HPDE6-E6E7 (cell line): Measurements from ENCODE around the gene AFDN.
A peak's percentile ranks its signal among the peaks of the same experiment; 100 is the strongest.

Experiments
- DNase-seq: peaks from one replicate; pipeline ENCODE4 v3.0.0; 2011; ENCODE audit warnings: missing footprints; ENCODE audit errors: extremely low spot score

The AFDN gene, protein sequence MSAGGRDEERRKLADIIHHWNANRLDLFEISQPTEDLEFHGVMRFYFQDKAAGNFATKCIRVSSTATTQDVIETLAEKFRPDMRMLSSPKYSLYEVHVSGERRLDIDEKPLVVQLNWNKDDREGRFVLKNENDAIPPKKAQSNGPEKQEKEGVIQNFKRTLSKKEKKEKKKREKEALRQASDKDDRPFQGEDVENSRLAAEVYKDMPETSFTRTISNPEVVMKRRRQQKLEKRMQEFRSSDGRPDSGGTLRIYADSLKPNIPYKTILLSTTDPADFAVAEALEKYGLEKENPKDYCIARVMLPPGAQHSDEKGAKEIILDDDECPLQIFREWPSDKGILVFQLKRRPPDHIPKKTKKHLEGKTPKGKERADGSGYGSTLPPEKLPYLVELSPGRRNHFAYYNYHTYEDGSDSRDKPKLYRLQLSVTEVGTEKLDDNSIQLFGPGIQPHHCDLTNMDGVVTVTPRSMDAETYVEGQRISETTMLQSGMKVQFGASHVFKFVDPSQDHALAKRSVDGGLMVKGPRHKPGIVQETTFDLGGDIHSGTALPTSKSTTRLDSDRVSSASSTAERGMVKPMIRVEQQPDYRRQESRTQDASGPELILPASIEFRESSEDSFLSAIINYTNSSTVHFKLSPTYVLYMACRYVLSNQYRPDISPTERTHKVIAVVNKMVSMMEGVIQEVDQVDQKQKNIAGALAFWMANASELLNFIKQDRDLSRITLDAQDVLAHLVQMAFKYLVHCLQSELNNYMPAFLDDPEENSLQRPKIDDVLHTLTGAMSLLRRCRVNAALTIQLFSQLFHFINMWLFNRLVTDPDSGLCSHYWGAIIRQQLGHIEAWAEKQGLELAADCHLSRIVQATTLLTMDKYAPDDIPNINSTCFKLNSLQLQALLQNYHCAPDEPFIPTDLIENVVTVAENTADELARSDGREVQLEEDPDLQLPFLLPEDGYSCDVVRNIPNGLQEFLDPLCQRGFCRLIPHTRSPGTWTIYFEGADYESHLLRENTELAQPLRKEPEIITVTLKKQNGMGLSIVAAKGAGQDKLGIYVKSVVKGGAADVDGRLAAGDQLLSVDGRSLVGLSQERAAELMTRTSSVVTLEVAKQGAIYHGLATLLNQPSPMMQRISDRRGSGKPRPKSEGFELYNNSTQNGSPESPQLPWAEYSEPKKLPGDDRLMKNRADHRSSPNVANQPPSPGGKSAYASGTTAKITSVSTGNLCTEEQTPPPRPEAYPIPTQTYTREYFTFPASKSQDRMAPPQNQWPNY (N-terminal part only)

DNA sequence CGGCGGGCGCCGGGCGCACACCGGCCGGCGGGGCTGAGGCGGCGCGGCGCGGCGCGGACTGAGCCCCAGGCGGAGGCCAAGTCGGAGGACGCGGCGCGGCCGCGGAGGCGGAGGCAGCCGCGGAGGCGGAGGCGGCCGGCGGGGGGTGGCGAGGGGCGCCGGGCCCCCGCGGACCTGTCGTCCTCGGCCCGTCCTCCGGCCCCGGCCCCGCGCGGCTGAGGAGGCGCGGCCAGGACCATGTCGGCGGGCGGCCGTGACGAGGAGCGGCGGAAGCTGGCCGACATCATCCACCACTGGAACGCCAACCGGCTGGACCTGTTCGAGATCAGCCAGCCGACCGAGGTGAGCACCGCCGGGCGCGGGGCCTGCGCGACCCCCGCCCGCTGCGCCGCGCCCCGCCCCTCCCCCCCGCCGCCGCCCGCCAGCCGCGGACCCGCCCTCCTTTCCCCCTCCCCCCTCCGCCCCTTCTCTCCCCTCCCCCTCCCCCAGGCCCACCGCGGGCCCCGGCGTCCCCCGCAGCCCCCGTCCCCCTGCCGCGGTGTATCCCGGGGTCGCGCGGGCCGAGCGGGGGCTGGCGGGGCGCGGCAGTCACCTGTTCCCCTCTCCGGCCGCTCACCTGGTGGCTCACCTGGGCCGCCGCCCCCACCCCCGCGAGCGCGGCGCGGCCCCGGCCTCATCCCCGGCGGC, at the start of gene AFDN:
Gene AFDN (plus strand): TSS at position 16 of the 687 bp plus-strand sequence. CDS start 222 bp downstream, at position 238.
- DNase-seq = peak; percentile 27

- no peak for DNase-seq
Observed at GRCh38 chr6:167778497-167779128, 48.1 kb upstream of the AFDN start.

DNA sequence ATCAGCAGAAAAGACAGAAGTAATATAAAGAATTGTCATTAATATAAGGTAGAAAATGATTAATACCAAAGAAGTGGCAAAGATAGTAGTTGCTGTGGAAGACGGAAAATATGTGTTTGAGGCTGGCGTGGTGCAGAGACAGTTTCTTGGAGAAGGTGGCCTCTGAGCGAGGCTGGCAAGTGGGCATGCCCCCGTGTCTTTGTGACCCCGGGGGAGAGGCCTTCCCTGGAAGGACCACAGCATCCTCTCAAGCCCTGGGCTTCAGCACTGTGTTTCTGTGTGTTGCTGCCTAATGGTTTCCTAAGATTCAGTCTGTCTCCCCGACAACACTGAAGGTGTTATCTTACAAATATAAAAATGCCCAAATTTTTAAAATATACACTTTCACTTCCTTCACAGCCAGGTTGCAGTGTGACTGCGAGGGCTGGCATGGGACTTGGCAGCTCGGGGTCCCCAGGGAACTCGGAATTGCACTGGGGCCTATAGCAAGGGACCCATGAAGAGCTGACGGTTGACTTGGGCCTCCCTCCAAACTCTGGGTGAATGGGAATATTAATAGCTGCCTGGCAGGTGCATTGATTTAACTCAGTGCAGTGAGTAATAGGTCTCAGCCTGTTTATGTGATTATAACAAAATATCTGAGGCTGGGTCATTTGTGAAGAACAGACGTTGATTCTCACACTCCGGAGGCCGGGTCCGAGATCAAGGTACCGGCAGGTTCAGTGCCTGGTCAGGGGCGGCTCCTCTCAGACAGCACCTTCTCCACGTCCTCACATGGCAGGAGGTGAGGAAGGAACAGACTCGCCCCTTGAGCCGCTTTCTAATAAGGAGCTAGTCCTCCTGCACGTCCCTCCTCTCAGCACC, 47.4 kb upstream of the AFDN start:
- no peak for DNase-seq

DNA sequence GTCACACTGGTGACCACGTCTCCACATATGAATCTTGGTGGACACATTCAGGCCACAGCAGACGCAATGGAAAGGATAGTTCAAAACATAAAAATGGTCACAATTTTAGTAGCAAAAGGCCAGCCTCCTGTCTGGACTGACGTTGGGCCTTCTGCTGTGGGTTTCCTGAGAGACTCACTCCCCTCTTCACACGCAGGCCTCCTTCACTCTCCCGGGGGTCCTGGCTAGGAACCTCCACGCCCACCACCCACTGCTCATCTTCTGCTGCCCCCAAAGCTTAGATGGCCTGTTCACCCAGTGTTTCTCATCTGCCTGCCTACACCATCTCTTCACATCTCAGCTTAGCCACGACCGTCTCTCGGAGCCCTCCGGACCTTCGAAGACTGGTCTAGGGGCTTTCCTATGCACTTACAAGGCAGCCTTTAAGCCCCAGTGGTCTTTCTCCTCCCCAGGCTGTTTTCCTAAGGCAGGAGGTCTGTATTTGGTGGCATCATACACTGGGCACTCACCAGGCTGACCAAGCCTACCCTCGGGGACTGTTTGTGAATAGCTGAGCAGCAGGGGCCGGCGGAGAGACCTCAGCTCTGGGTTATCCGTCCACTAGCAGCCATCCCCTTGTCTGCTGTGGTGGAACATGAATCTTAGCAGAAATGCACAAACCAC, 46.6 kb upstream of the AFDN start:
- no peak for DNase-seq

DNA sequence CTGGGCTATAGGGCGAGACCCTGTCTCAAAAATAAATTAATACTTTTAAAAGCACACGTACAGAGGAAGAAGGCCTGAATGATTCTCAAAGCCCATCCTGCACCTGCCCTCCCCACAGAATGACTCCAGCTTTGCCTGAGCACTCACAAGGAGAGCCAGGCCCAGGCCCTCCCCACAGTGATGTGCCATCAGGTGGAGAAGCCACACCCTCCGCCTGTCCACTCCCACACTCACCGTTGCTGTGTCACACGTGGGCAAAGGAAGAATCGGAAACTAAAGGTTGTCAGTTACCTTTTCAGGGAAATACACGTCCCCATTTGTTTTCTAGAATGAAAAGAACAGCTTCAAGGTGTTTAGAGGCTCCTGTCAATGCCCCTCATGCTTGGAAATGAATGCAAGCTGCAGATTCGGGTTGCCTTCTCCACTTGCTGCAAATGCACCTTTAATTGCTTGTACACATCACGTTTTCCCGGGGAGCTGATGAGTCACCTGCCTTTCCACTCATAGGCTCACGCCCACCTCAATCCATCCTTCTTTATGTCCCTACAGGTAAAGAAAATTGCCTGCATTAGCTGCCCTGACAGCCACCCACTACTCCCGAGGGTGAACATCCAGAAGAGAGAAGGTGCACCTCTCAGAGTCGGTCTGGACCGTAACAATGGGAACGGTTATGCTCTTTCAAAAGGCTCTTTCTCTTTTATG, 45.5 kb upstream of the AFDN start:
- DNase-seq = no peak

GRCh38 chr6:167781868-167782267, 44.8 kb upstream of the AFDN start:
- no peak for DNase-seq

GRCh38 chr6:167782698-167783517, 43.8 kb upstream of the AFDN start:
- DNase-seq = no peak

- no peak for DNase-seq
Observed at GRCh38 chr6:167786853-167787675, 39.6 kb upstream of the AFDN start.

DNA sequence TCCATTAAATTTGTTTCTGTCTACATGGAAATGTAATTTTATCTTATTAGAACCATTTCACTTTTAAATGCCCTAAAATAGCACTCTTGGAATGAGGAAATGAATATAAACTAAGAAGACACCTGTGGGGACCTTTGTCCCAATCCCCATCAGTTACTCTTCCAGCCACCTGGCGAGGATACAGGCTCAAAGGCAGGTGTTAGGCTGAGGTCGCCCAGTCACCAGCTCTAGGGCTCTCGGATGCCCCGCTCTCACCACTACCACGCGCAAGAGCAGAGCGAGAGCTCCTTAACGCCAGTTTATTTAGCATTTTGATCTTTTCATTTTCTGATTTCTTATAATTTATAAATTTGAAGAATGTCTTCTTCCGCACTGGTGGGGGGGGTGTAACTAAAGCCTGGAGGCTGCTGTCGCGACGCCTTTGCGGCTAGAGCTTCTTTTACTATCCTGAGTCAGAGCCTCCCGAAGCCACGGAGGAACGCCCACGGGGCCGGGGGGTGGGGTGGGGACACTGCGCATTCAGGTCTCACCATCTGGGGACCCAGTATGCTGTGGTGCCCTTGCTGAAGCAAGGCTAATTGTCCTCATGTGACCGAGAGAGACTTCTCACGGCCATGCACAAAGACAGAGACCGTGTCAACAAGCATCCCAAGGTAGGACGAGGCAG, 38.7 kb upstream of the AFDN start:
- no peak for DNase-seq

DNA sequence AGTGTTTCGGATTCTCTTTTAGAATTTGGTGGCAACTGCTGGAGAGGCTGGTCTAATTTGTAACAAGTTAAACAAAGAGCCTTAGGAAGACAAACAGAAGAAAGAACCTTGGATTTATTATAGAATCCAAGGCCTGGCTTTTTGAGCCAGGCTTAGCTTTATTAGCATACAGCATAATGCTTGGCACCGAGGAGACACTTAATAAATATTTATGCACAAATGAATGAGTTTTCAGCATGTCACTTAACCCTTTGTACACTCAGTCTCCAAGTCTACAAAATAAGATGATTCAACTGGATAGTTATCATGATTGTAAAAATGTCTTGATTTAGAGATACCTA, 38.2 kb upstream of the AFDN start:
- no peak for DNase-seq

GRCh38 chr6:167789358-167789757, 37.4 kb upstream of the AFDN start:
- no peak for DNase-seq

DNA sequence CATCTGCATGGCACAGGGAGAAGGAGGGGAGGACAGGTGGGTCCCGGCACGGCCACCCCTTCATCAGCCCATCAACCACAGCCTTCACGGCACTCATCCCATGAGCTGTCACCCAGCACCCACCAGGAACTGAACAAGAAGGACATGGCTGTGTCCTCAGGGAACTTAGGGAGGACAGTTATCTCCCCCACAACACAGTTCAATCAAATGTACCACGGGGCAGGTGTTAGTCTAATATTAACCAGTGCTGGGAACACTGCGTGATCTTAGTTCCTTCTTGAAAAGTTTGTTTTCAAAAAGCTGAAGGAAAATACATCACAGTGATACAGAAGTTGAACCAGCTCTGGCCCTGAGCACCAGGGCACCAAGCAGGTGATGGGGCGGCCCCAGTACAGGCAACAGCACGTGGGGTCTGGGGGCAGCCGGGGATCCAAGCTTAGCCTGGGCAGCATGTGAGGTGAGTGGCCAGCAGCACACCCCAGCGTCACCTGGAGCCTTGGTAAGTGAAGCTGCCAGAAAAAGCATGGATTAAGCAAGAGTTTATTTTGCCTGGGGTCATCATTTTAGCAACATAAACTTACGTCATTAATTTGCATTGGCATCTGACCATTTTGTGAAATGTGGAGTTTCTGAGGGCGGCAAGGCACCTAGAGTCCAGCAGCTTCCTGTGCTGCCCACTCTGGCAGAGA, 35.5 kb upstream of the AFDN start:
- peak; percentile 10 for DNase-seq

- no peak for DNase-seq
Observed at GRCh38 chr6:167791780-167792478, 34.8 kb upstream of the AFDN start.

- no peak for DNase-seq
Observed at GRCh38 chr6:167793421-167793820, 33.3 kb upstream of the AFDN start.
